DMS153 treated with DMSO at 0.1 percent for 48 hours (cell line): ENCODE results near the gene NMRK2.

Source experiments
- DNase-seq: peaks from one replicate; lab custom pipeline; 2025; ENCODE audit not compliant: unreplicated experiment; lab: John Stamatoyannopoulos, UW

NMRK2 gene

GRCh38 chr19:3981373-3981735 is 48.5 kb downstream of the NMRK2 start:
- DNase-seq: no peak

DNA sequence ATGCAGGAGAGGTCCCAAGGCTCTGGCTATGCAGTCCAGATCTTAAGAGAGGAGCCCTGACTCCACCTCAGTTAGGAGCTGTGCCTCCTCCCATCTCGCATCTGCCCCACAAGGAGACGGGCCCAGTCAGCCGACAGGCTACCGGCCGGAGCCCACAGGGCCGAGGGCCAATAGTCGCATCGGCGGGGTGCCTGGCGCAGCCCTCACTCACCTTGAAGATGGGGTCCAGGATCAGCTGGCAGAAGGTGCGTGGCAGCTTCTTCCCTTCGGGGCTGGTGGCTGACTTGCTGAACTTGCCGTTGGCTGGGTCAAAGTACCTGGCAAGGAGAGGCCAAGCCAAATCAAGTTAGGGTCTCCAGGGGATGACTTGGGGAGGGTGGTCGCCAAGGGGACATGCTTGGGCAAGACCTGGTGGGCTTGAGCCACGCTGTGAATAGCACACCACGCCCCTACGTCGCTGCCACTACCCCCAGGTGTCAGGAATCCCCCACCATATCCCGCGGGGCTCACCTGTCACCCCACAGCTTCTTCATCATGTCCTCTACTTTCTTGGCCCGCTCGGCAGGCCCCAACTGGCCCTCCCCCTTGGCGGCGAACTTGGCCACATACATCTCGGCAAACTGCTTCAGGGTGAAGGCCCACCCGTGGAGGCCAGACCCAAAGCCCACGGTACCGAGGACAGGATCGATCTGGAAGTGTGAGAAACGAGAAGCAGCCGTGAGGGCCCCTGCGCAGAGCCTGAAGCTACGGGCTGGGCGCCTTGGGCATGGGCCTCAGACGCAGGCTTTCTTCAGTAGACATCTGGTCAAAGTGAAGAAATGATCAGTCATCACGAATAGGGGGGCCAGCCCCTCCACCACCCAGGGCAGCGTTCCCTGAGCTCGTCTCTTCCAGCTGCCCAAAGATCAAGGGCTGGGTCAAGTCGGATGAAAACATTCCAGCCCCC is 49.1 kb downstream of the NMRK2 start:
- DNase-seq: no peak

- no peak for DNase-seq
Measured at GRCh38 chr19:3982701-3983541, 50.1 kb downstream of the NMRK2 start.

DNA sequence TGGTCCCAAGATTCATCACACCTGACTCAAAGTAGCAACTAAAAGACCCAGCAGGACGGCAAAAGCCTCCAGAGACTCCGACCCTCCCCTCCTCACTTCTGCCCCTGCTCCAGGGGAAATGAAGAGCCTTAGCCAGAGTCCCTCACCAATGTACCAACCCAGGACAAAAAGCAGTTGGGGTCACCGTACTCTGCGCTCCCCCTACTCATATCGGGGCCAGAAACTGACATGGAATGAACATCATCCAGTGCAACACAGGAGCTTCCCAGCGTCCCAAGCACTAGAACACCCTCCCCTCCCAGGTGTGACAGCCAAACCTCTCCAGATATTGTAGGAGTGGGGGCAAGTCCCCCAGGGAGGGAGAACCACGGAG is 50.7 kb downstream of the NMRK2 start:
- DNase-seq: no peak

GRCh38 chr19:3983936-3984583 is 51.2 kb downstream of the NMRK2 start:
- DNase-seq: no peak

- DNase-seq: no peak
Measured at GRCh38 chr19:3984584-3984907, 51.7 kb downstream of the NMRK2 start.

DNA sequence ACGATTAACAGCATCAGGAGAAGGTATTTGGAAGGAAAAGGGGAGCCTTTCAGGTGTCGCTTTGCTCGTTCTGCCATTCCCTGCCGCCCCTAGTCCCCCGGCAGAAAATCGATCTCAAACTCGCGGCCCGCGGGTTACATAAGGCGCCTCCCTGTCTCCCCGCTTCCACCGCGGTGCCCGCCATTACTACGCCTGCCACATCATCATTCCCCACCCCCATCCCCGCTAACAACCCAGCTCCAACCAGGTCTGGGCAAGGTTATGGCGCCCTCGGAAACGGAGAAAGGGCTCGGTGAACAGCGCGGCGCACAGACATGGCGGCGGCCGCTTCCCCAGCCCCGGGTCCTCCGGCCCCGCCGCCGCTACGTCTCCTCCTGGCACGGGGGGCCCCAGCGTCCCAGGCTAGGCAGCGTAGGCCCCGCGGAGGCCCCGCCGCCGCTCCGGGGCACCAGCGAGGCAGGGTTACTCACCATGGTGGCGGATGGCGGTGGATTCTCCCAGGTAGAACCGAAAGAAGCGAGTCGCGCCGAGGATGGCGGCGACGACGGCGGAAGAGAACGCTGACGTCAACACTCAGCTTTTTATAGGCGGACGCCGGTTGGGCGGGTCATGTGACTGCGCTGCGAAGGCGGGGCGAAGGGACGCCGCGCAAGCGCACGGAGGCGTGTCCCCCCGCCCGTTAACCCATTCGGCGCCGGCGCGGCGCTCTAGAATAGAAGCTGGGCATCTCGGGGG is 52.2 kb downstream of the NMRK2 start, which contains the start of gene EEF2:
EEF2 (minus strand) TSS at position 556 of the 735 bp plus-strand sequence; CDS start at position 473, 83 bp downstream.
- peak; percentile 80 for DNase-seq

- DNase-seq: peak; percentile 80
Measured at GRCh38 chr19:3985643-3986259, 52.9 kb downstream of the NMRK2 start.

- peak; percentile 89 for DNase-seq
Measured at GRCh38 chr19:3986260-3987041, 53.6 kb downstream of the NMRK2 start.

GRCh38 chr19:3987619-3988371 is 54.9 kb downstream of the NMRK2 start:
- DNase-seq: peak; percentile 77

- DNase-seq: no peak
Measured at GRCh38 chr19:3990815-3991117, 57.9 kb downstream of the NMRK2 start.
